K562 (cell line): ENCODE results near the gene SNX17.
"Not testable (repeated sequence)": the region's sequence is repeated elsewhere in the genome, so short reads cannot be mapped to it uniquely, and the experiment has no call there.

Experiments
- CEBPB ChIP-seq: fragments of 450-650 bp; IDR thresholded peaks from 2 replicates; pipeline ENCODE4 v1.6.1; 2016; ENCODE audit warnings: missing genetic modification characterization, missing compliant biosample characterization
- FOXJ2 ChIP-seq: fragments of 200-800 bp; sonication (Bioruptor generic); IDR thresholded peaks from 2 replicates; pipeline ENCODE4 v1.6.1; 2016; ENCODE audit warnings: missing genetic modification characterization, missing compliant biosample characterization
- GABPA ChIP-seq: fragments of 200-800 bp; sonication (Bioruptor generic); conservative IDR thresholded peaks from 2 replicates; pipeline ENCODE4 v1.6.1; 2016; ENCODE audit warnings: low read depth, missing genetic modification characterization, missing compliant biosample characterization
- MAFK ChIP-seq: IDR thresholded peaks from 2 replicates; pipeline ENCODE4 v1.6.1; 2011; ENCODE audit warnings: low read length, improper control_type of control experiment
- RCOR1 ChIP-seq, 2 experiments: IDR thresholded peaks; 2 replicates each; pipeline ENCODE4 v1.6.1; 2012; ENCODE audit warnings: low read depth in 2 of 2, low read length in 2 of 2, borderline replicate concordance in 1 of 2, improper control_type of control experiment in 1 of 2
- YY1 ChIP-seq, 3 experiments: IDR thresholded peaks; 2 replicates each; pipeline ENCODE4 v1.6.1; 2011; ENCODE audit warnings: low read length in 2 of 3, mild to moderate bottlenecking in 2 of 3, moderate library complexity in 2 of 3, borderline replicate concordance in 1 of 3, control low read depth in 1 of 3, low read depth in 1 of 3; ENCODE audit not compliant: insufficient read depth in 3 of 3, insufficient replicate concordance in 2 of 3, control insufficient read depth in 1 of 3, insufficient read length in 1 of 3; ENCODE audit errors: extremely low read depth in 1 of 3
- ZBED1 ChIP-seq: IDR thresholded peaks from 2 replicates; pipeline ENCODE4 v1.6.1; 2014
- ZNF584 ChIP-seq: fragments of 200-800 bp; sonication (Bioruptor generic); IDR thresholded peaks from 2 replicates; pipeline ENCODE4 v1.6.1; 2016; ENCODE audit warnings: low read depth, mild to moderate bottlenecking, missing genetic modification characterization, missing compliant biosample characterization
- TF ChIP-seq, protein P1 (sequence below): fragments of 450-650 bp; IDR thresholded peaks from 2 replicates; pipeline ENCODE4 v1.6.1; 2017; ENCODE audit warnings: mild to moderate bottlenecking, moderate library complexity
- TF ChIP-seq, protein P2 (sequence below), 3 experiments: IDR thresholded peaks in 2 of 3; conservative IDR thresholded peaks in 1 of 3; 2 replicates each; pipeline ENCODE4 v1.5.1; 2011 to 2012; ENCODE audit warnings: low read length in 3 of 3, mild to moderate bottlenecking in 3 of 3, control low read depth in 2 of 3, improper control_type of control experiment in 1 of 3, inconsistent platforms in 1 of 3, low read depth in 1 of 3, mixed read lengths in 1 of 3, moderate library complexity in 1 of 3; ENCODE audit not compliant: insufficient read depth in 2 of 3
- TF ChIP-seq, protein P3 (sequence below): fragments of 450-650 bp; formaldehyde crosslinking; IDR thresholded peaks from 2 replicates; pipeline ENCODE4 v1.4.0; 2020; ENCODE audit warnings: mild to moderate bottlenecking, mixed read lengths

- TF ChIP-seq FOXJ2; RCOR1 (IDR thresholded peaks at IDR 0.05; ENCODE audit: borderline replicate concordance in 1 of 2, low read depth in 2 of 2, low read length in 2 of 2); ZNF584; YY1 (IDR thresholded peaks at IDR 0.05; ENCODE audit: borderline replicate concordance in 1 of 3, control insufficient read depth in 1 of 3, extremely low read depth in 1 of 3, insufficient read depth in 3 of 3, insufficient read length in 1 of 3, insufficient replicate concordance in 2 of 3, low read depth in 1 of 3, low read length in 2 of 3); ZBED1; MAFK; GABPA; CEBPB (tag): not testable (repeated sequence)
- TF ChIP-seq, protein P1, sequence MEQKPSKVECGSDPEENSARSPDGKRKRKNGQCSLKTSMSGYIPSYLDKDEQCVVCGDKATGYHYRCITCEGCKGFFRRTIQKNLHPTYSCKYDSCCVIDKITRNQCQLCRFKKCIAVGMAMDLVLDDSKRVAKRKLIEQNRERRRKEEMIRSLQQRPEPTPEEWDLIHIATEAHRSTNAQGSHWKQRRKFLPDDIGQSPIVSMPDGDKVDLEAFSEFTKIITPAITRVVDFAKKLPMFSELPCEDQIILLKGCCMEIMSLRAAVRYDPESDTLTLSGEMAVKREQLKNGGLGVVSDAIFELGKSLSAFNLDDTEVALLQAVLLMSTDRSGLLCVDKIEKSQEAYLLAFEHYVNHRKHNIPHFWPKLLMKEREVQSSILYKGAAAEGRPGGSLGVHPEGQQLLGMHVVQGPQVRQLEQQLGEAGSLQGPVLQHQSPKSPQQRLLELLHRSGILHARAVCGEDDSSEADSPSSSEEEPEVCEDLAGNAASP, result not testable (repeated sequence)
- TF ChIP-seq, protein P2, sequence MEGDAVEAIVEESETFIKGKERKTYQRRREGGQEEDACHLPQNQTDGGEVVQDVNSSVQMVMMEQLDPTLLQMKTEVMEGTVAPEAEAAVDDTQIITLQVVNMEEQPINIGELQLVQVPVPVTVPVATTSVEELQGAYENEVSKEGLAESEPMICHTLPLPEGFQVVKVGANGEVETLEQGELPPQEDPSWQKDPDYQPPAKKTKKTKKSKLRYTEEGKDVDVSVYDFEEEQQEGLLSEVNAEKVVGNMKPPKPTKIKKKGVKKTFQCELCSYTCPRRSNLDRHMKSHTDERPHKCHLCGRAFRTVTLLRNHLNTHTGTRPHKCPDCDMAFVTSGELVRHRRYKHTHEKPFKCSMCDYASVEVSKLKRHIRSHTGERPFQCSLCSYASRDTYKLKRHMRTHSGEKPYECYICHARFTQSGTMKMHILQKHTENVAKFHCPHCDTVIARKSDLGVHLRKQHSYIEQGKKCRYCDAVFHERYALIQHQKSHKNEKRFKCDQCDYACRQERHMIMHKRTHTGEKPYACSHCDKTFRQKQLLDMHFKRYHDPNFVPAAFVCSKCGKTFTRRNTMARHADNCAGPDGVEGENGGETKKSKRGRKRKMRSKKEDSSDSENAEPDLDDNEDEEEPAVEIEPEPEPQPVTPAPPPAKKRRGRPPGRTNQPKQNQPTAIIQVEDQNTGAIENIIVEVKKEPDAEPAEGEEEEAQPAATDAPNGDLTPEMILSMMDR (IDR thresholded peaks at IDR 0.05 in 2 of 3, conservative IDR thresholded peaks at IDR 0.05 in 1 of 3; ENCODE audit: insufficient read depth in 2 of 3, low read depth in 1 of 3, low read length in 3 of 3), result not testable (repeated sequence)
- TF ChIP-seq, protein P3, sequence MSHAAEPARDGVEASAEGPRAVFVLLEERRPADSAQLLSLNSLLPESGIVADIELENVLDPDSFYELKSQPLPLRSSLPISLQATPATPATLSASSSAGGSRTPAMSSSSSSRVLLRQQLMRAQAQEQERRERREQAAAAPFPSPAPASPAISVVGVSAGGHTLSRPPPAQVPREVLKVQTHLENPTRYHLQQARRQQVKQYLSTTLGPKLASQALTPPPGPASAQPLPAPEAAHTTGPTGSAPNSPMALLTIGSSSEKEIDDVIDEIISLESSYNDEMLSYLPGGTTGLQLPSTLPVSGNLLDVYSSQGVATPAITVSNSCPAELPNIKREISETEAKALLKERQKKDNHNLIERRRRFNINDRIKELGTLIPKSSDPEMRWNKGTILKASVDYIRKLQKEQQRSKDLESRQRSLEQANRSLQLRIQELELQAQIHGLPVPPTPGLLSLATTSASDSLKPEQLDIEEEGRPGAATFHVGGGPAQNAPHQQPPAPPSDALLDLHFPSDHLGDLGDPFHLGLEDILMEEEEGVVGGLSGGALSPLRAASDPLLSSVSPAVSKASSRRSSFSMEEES, result not testable (repeated sequence)
Observed at GRCh38 chr2:27425039-27425438, 54.6 kb downstream of the SNX17 start.
